Nephron (organoid): ENCODE results near the gene PPP2R2C.

Experiments used
- H3K27ac Mint-ChIP-seq, 3 experiments: 2 replicates each; pipeline ENCODE4 v1.8.0; 2020; ENCODE audit warnings: mixed read lengths in 3 of 3, mild to moderate bottlenecking in 2 of 3, moderate library complexity in 1 of 3
- H3K27me3 Mint-ChIP-seq: 2 replicates; pipeline ENCODE4 v1.8.0; 2021; ENCODE audit warnings: low read depth, mild to moderate bottlenecking, moderate library complexity, mixed read lengths
- H3K36me3 Mint-ChIP-seq: 2 replicates; pipeline ENCODE4 v1.8.0; 2020; ENCODE audit warnings: low read depth, mixed read lengths
- H3K4me1 Mint-ChIP-seq: 2 replicates; pipeline ENCODE4 v1.8.0; 2020; ENCODE audit warnings: mixed read lengths
- H3K4me3 Mint-ChIP-seq, 3 experiments: 2 replicates each; pipeline ENCODE4 v1.8.0; 2020; ENCODE audit warnings: mild to moderate bottlenecking in 3 of 3, mixed read lengths in 3 of 3, moderate library complexity in 2 of 3
- H3K9me3 Mint-ChIP-seq: 2 replicates; pipeline ENCODE4 v1.8.0; 2020; ENCODE audit warnings: mixed read lengths
- TF ChIP-seq, protein P1 (sequence below), 3 experiments: fragments of 200-600 bp; sonication (generic); IDR thresholded peaks; one replicate each; pipeline ENCODE4 v1.5.0; 2021; ENCODE audit warnings: antibody characterized with exemption in 3 of 3; ENCODE audit not compliant: unreplicated experiment in 3 of 3

PPP2R2C gene

GRCh38 chr4:6430927-6431326 lies 41.5 kb downstream of the PPP2R2C start:
- Mint-ChIP-seq H3K27me3 (peaks cover 60% of the 10 kb centered on the region), H3K4me3 (no peak overlapping the region), H3K9me3 (peaks cover 17% of the 10 kb centered on the region)

DNA sequence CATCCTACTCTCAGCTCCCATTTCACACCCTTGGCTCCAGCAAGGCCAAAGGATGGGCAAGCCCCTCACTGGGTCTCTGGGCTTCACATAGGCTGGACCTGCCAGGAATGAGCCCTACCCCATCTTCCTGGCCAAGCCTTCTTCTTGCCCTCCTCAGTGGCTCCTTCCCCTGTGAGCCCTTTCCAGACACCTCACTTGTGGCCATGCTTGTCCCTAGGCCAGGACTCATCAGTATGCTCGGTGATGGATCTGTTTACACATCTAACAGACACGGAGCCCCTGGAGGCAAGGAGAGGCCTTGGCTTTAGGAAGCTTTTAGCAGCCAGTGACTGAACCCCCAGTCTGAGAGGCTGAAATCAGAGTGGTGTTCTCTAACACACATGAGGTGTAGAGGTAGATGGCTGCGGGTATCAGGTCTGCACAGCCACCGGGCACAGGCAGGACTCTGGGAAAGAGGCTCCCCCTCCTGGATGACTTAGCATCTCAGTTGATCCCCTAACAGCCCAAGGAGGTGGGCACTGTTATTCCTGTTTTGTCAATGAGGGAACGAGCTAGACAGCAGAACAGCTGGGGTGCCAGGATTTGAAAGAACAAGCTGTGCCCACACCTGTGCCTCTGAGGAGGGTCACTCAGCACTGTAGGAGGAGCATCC lies 44.8 kb downstream of the PPP2R2C start:
- Mint-ChIP-seq H3K4me1 (no peaks in the 10 kb centered on the region), H3K27me3 (peaks cover 57% of the 10 kb centered on the region), H3K4me3 (no peak overlapping the region), H3K9me3 (no peaks in the 10 kb centered on the region), H3K36me3 (no peaks in the 10 kb centered on the region), H3K27ac (no peak overlapping the region)
- TF ChIP-seq, protein P1, sequence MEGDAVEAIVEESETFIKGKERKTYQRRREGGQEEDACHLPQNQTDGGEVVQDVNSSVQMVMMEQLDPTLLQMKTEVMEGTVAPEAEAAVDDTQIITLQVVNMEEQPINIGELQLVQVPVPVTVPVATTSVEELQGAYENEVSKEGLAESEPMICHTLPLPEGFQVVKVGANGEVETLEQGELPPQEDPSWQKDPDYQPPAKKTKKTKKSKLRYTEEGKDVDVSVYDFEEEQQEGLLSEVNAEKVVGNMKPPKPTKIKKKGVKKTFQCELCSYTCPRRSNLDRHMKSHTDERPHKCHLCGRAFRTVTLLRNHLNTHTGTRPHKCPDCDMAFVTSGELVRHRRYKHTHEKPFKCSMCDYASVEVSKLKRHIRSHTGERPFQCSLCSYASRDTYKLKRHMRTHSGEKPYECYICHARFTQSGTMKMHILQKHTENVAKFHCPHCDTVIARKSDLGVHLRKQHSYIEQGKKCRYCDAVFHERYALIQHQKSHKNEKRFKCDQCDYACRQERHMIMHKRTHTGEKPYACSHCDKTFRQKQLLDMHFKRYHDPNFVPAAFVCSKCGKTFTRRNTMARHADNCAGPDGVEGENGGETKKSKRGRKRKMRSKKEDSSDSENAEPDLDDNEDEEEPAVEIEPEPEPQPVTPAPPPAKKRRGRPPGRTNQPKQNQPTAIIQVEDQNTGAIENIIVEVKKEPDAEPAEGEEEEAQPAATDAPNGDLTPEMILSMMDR (IDR thresholded peaks at IDR 0.05; ENCODE audit: unreplicated experiment in 3 of 3), result no peak

More at GRCh38 chr4:6430927-6431326, 41.5 kb downstream of the PPP2R2C start:
- TF ChIP-seq, protein P1 (IDR thresholded peaks at IDR 0.05; ENCODE audit: unreplicated experiment in 3 of 3), result no peak
- H3K36me3 Mint-ChIP-seq, result peaks cover 4% of the 10 kb centered on the region
- H3K27ac Mint-ChIP-seq, result no peak overlapping the region
- no peaks in the 10 kb centered on the region for H3K4me1 Mint-ChIP-seq

- TF ChIP-seq, protein P1 (IDR thresholded peaks at IDR 0.05; ENCODE audit: unreplicated experiment in 3 of 3), result no peak
- no peak overlapping the region for H3K27ac Mint-ChIP-seq
- H3K9me3 Mint-ChIP-seq, result no peaks in the 10 kb centered on the region
- H3K36me3 Mint-ChIP-seq, result no peaks in the 10 kb centered on the region
- peaks cover 50% of the 10 kb centered on the region for H3K27me3 Mint-ChIP-seq
- no peak overlapping the region for H3K4me3 Mint-ChIP-seq
- no peaks in the 10 kb centered on the region for H3K4me1 Mint-ChIP-seq
These were observed 45.6 kb downstream of the PPP2R2C start for GRCh38 chr4:6426571-6427438.

DNA sequence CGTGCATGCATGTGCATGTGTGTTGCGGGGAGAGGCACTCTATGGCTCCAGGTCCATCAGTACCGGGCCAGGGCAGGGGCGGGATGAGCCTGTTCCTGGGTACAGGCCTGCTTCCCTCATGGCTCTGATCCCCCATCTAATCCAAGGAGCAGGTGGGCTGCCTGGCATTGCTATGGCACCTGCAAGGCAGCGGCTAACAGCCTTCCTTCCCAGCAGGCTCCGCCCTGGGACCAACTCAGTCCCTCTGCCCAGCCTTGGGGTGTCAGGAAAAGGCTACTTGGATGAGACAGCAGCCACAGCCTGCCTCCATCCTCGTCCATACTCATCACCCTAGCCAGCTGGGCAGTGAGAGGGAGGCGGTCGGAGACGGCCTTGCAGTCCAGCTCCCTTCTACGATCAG lies 46.5 kb downstream of the PPP2R2C start:
- Mint-ChIP-seq H3K27me3 (peaks cover 49% of the 10 kb centered on the region), H3K36me3 (no peaks in the 10 kb centered on the region), H3K4me3 (no peak overlapping the region), H3K4me1 (no peaks in the 10 kb centered on the region), H3K9me3 (no peaks in the 10 kb centered on the region), H3K27ac (no peak overlapping the region)
- TF ChIP-seq, protein P1 (IDR thresholded peaks at IDR 0.05; ENCODE audit: unreplicated experiment in 3 of 3), result no peak

DNA sequence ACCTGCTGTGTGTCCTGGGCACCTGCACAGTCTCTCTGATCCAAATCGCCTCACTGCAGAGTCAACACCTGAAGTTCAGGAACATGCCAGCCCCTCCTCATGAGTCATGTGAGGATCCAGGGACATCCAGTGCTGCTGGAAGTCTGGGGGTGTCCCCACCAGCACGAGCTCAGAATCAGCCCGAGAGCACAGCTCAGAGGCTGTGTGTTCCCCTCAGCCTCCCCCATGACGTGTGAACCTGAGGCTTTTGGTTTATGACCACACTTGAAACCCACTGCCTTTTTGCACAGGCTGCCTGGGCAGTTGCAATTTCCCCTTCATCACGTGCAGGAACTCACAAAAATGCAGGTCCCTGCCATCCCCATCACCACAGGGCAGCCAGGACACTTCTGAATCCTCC lies 47.1 kb downstream of the PPP2R2C start:
- H3K36me3 Mint-ChIP-seq, result no peaks in the 10 kb centered on the region
- TF ChIP-seq, protein P1 (IDR thresholded peaks at IDR 0.05; ENCODE audit: unreplicated experiment in 3 of 3), result no peak
- H3K4me3 Mint-ChIP-seq, result no peak overlapping the region
- H3K4me1 Mint-ChIP-seq, result peaks cover 3% of the 10 kb centered on the region
- no peak overlapping the region for H3K27ac Mint-ChIP-seq
- H3K27me3 Mint-ChIP-seq, result peaks cover 45% of the 10 kb centered on the region
- no peaks in the 10 kb centered on the region for H3K9me3 Mint-ChIP-seq
